CD4-positive, alpha-beta T cell (primary cell): ENCODE measurements around the gene SCUBE1. TPM values are rescaled to one million over a fixed set of nuclear protein-coding genes. Genes with fewer than 3 reads are reported as not detected.

Experiments
- ATAC-seq: fragments of 200-7000 bp; cut with Tn5 transposase; one replicate; pipeline ENCODE4 v1.10.0; 2022; ENCODE audit warnings: mild to moderate bottlenecking; ENCODE audit not compliant: poor library complexity
- CTCF ChIA-PET: fragments of 350-600 bp; sonication (Branson Sonifier 250); formaldehyde crosslinking; loops from one replicate; lab custom pipeline; 2021; ENCODE audit warnings: antibody characterized with exemption, inconsistent platforms; lab: Charles Lee
- POLR2A ChIA-PET: fragments of 350-600 bp; sonication (Branson Sonifier 250); formaldehyde crosslinking; loops from one replicate; lab custom pipeline; 2021; ENCODE audit warnings: antibody characterized with exemption, inconsistent platforms; lab: Charles Lee
- DNase-seq, 14 experiments: peaks; one replicate each; pipeline ENCODE4 v3.0.0-alpha.2; 2013 to 2020; ENCODE audit warnings: mixed read lengths in 2 of 14
- H3K27ac ChIP-seq, 2 donors: one replicate each; pipeline versions ENCODE4 v1.5.1 to v1.7.0; 2013; ENCODE audit warnings: low read length in 2 of 2, low read depth in 1 of 2, mild to moderate bottlenecking in 1 of 2
- H3K27me3 ChIP-seq, 2 experiments: 1 replicate in 1 of 2; 2 replicates in 1 of 2; pipeline versions ENCODE4 v1.6.1 to v1.7.0; 2013; ENCODE audit warnings: low read length in 2 of 2, control low read depth in 1 of 2, mild to moderate bottlenecking in 1 of 2, moderate library complexity in 1 of 2; ENCODE audit not compliant: insufficient read depth in 2 of 2, control insufficient read depth in 1 of 2
- H3K36me3 ChIP-seq: one replicate; pipeline ENCODE4 v1.6.1; 2013; ENCODE audit warnings: low read length, control low read depth; ENCODE audit not compliant: insufficient read depth
- H3K4me1 ChIP-seq: one replicate; pipeline ENCODE4 v1.6.1; 2013; ENCODE audit warnings: low read length, control low read depth; ENCODE audit not compliant: insufficient read depth
- H3K4me3 ChIP-seq: one replicate; pipeline ENCODE4 v1.5.1; 2013; ENCODE audit warnings: mild to moderate bottlenecking, low read length, moderate library complexity
- H3K9me3 ChIP-seq, 2 experiments: 1 replicate in 1 of 2; 2 replicates in 1 of 2; pipeline versions ENCODE4 v1.6.1 to v1.7.0; 2013; ENCODE audit warnings: low read length in 2 of 2, mild to moderate bottlenecking in 2 of 2, control low read depth in 1 of 2, moderate library complexity in 1 of 2; ENCODE audit not compliant: control insufficient read depth in 1 of 2, insufficient read depth in 1 of 2
- H3K27ac Mint-ChIP-seq: one replicate; pipeline ENCODE4 v1.8.0; 2020; ENCODE audit warnings: mixed read lengths
- H3K27me3 Mint-ChIP-seq: one replicate; pipeline ENCODE4 v1.8.0; 2021; ENCODE audit warnings: mixed read lengths
- H3K36me3 Mint-ChIP-seq: one replicate; pipeline ENCODE4 v1.8.0; 2021; ENCODE audit warnings: low read depth, mixed read lengths
- H3K4me1 Mint-ChIP-seq: one replicate; pipeline ENCODE4 v1.8.0; 2021; ENCODE audit warnings: low read depth, mixed read lengths
- H3K4me3 Mint-ChIP-seq: one replicate; pipeline ENCODE4 v1.8.0; 2020; ENCODE audit warnings: mild to moderate bottlenecking, mixed read lengths
- H3K9me3 Mint-ChIP-seq: one replicate; pipeline ENCODE4 v1.8.0; 2020; ENCODE audit warnings: mixed read lengths
- intact Hi-C, 2 experiments: fragments of 100-400 bp; cut with DNase I in 1 of 2; cut with micrococcal nuclease in 1 of 2; formaldehyde crosslinking; loops; one replicate each; pipeline versions ENCODE4 v1.15.1 to v1.9.0; 2023 to 2025; cut with DNase I, micrococcal nuclease
- total RNA-seq, 174 experiments: library from RNA in 2 of 174; stranded (reverse) in 2 of 174; gene quantifications; one replicate each; pipeline ENCODE4 v1.2.3 and lab custom pipeline; 2021 to 2026
- TF ChIP-seq, protein P1 (sequence below): fragments of 200-600 bp; IDR thresholded peaks from one replicate; pipeline ENCODE4 v1.8.0; 2022; ENCODE audit warnings: antibody characterized with exemption, mild to moderate bottlenecking

The SCUBE1 gene
- total RNA-seq, 2 experiments from 2014 or later: not detected

DNA sequence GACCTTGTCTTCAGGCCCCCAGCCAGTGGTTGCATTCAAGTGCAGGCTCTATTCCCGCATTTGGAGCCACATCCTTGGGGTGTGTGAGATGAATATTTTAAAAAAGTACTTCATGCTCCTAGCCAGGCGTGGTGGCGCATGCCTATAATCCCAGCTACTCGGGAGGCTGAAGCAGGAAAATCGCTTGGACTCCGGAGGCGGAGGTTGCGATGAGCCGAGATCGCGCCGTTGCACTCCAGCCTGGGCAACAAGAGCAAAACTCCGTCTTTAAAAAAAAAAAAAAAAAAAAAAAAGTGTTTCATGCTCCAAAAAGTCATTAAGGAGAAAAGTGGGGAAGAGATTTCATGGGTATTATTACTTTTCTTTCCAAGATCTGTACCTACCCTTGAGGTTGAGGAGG lies 18.0 kb downstream of the SCUBE1 start:
- no peaks in the 10 kb centered on the region for H3K4me1 Mint-ChIP-seq
- CTCF ChIA-PET: no interaction called here
- ATAC-seq: no peak
- Histone ChIP-seq H3K4me1 (peaks cover 7% of the 10 kb centered on the region), H3K27ac (no peak overlapping the region), H3K9me3 (peaks cover 0 to 8% of the 10 kb centered on the region in 2 experiments), H3K36me3 (no peaks in the 10 kb centered on the region), H3K27me3 (no peaks in the 10 kb centered on the region), H3K4me3 (no peak overlapping the region)
- H3K36me3 Mint-ChIP-seq: no peaks in the 10 kb centered on the region
- TF ChIP-seq, protein P1, sequence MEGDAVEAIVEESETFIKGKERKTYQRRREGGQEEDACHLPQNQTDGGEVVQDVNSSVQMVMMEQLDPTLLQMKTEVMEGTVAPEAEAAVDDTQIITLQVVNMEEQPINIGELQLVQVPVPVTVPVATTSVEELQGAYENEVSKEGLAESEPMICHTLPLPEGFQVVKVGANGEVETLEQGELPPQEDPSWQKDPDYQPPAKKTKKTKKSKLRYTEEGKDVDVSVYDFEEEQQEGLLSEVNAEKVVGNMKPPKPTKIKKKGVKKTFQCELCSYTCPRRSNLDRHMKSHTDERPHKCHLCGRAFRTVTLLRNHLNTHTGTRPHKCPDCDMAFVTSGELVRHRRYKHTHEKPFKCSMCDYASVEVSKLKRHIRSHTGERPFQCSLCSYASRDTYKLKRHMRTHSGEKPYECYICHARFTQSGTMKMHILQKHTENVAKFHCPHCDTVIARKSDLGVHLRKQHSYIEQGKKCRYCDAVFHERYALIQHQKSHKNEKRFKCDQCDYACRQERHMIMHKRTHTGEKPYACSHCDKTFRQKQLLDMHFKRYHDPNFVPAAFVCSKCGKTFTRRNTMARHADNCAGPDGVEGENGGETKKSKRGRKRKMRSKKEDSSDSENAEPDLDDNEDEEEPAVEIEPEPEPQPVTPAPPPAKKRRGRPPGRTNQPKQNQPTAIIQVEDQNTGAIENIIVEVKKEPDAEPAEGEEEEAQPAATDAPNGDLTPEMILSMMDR: no peak
- POLR2A ChIA-PET: no interaction called here
- no peak overlapping the region for H3K4me3 Mint-ChIP-seq
- no peak overlapping the region for H3K27ac Mint-ChIP-seq
- intact Hi-C loops: no loop called here
- H3K9me3 Mint-ChIP-seq: no peaks in the 10 kb centered on the region
- peaks cover 8% of the 10 kb centered on the region for H3K27me3 Mint-ChIP-seq
- DNase-seq: no peak

DNA sequence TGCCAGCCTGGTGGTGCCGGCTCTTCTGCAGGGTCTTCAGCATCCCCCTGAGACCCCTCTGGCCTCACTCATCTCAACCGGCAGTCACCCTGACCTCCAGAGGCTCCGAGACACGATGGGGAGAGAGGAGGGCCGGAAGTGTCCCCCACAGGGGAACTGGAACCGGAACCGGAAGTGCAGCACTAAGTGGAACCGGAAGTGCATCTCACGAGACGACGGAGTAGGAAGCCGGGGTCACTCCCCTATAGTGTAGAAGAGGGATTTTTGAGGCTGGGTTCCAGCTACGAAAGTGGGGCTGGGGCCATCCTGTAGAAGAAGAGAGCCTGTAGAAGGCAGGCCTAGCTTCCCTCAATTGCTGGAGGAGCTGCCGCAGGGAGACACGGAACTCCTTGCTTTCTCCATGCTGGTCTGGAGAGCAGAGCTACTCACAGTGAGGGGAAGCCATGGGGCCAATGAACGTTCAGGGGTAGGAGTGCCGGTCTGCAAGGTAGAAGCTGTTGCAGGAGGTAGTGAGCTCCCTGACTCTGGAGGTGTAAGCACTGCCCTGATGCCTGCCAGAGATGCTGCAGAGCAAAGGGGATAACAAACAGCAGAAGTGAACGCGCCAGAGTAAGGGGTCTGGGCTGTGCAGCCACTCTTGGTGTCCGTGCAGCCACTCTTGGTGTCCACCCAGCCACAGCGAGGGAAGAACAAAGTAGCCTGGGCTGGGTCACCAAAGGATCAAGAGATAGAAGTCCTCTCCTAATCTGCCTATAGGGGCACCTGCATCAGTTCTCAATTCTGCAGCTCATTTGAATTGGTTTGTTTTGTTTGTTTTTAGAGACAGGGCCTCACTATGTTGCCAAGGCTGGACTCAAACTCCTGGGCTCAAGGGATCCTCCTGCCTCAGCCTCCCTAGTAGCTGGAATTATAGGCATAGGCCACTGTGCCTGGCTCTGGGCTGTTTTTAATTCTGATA lies 21.9 kb downstream of the SCUBE1 start:
- Mint-ChIP-seq H3K4me1 (no peaks in the 10 kb centered on the region), H3K27me3 (peaks cover under 1% of the 10 kb centered on the region), H3K36me3 (no peaks in the 10 kb centered on the region), H3K27ac (no peak overlapping the region), H3K4me3 (no peak overlapping the region), H3K9me3 (no peaks in the 10 kb centered on the region)
- intact Hi-C loops: no loop called here
- POLR2A ChIA-PET: no interaction called here
- DNase-seq (peak in 2 of 14 experiments; percentile 5 to 27), ATAC-seq (no peak)
- Histone ChIP-seq H3K27me3 (no peaks in the 10 kb centered on the region), H3K4me1 (peaks cover 7% of the 10 kb centered on the region), H3K27ac (no peak overlapping the region), H3K36me3 (no peaks in the 10 kb centered on the region), H3K9me3 (peaks cover 0 to 8% of the 10 kb centered on the region in 2 experiments), H3K4me3 (no peak overlapping the region)
- CTCF ChIA-PET: no interaction called here
- TF ChIP-seq, protein P1: no peak

GRCh38 chr22:43319661-43320486 lies 23.3 kb downstream of the SCUBE1 start:
- TF ChIP-seq, protein P1: no peak
- POLR2A ChIA-PET: no interaction called here
- Histone ChIP-seq H3K36me3 (no peaks in the 10 kb centered on the region), H3K27me3 (no peaks in the 10 kb centered on the region), H3K4me1 (peaks cover 7% of the 10 kb centered on the region), H3K9me3 (peaks cover 0 to 8% of the 10 kb centered on the region in 2 experiments), H3K27ac (no peak overlapping the region), H3K4me3 (no peak overlapping the region)
- intact Hi-C loops: no loop called here
- no peaks in the 10 kb centered on the region for H3K27me3 Mint-ChIP-seq
- no peak overlapping the region for H3K27ac Mint-ChIP-seq
- H3K4me3 Mint-ChIP-seq: no peak overlapping the region
- H3K4me1 Mint-ChIP-seq: no peaks in the 10 kb centered on the region
- DNase-seq (no peak), ATAC-seq (no peak)
- no peaks in the 10 kb centered on the region for H3K36me3 Mint-ChIP-seq
- no peaks in the 10 kb centered on the region for H3K9me3 Mint-ChIP-seq
- CTCF ChIA-PET: no interaction called here
